NCI-H226 (cell line): ENCODE measurements around the gene WDR11.
A peak's percentile ranks its signal among the peaks of the same experiment; 100 is the strongest.

Experiments
- DNase-seq: peaks from one replicate; pipeline ENCODE4 v3.0.0-alpha.2; 2015

The WDR11 gene

GRCh38 chr10:120945182-120945581 is 94.0 kb downstream of the WDR11 start:
- no peak for DNase-seq

- peak; percentile 47 for DNase-seq
Measured at GRCh38 chr10:120945801-120946302, 94.7 kb downstream of the WDR11 start.

DNA sequence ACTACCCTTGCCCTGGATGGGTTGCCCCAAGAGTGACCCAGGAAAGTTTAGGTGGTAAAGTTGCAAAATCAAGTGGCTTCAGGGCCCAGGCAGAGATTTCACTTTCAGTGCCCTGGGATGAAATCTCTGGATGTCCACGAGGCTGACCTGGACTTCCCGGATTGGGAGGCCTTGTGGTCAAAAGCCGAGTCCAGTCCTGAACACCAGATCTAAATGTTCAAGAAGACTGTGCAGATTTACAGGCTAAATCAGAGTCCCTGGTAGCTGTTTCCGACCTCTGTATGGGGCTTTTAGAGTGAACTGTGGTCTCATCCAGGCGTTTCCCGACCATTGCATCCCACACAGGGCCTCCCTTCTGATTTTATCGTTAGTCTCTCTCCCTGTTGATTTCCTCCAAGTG is 95.3 kb downstream of the WDR11 start:
- DNase-seq, result no peak

DNA sequence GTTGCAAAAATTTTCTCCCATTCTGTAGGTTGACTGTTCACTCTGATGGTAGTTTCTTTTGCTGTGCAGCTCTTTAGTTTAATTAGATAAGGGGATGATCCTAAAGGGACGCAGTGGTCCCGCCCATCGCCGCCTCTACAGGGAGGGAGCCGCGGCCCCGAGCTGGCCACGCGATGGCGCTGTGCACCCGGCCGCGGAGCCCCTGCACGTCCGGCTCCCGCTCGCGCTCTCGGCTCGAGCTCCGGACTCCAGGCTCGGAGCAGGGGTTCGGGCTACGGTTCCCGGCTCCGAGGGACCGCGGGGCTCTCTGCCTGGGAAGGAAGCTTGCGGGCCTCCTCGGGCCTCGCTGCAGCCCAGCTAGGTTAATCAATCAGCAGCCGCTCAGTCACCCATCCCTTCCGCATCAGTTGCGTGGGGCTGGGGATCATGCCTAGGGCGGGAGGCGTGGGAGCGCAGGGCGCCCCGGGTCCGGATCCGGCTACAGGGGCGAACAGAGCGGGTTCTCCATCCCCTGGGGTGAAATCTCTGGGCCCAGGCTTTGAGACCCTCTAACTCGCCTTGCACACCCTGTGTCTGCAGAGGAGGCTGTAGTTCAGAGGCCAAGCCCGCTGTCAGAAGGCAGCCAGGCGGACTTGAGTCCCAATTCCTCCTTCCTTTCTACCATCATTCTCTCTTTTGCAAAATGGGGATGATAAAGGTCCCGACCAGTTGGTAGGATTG is 97.9 kb downstream of the WDR11 start:
- DNase-seq, result no peak

DNA sequence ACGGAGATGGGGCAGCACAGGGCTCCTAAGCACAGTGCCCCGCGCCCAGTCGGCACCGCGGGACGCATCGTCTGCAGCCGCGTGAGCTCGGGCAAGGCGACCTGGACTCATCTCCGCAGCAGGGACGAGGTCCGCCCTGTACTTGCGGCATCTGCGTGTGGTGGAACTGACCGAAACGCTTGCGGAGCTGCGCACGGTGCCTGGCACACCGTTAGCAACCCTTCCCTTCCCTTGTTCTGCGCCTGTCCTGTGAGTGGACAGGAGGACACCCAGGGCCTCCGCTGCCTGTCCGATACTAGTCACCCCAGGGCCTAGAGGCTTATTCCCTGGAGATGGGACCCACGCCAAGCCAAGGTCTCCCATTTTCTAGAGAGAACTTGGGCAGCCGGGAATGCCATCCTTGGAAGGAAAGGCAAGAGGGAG is 98.5 kb downstream of the WDR11 start:
- no peak for DNase-seq

GRCh38 chr10:120950051-120950561 is 98.9 kb downstream of the WDR11 start:
- no peak for DNase-seq

DNA sequence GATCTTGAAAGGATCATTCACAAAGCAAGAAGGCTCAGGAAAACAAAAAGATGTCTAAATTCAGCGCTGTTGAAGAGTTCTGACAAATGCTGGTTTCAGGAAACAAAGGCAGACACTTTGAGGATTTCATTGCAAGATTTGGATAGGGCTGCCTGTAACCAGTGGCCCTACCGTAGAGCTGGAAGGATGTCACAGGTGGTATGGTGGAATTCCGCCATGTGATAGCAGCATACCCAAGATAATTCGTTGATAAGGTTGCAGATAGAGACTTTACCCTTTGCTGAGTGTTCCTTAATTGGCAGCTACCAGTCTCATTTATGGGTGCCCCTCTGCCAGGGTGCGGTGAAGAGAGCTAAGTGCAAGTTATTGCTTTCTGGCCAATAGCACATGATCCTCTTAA is 100.1 kb downstream of the WDR11 start:
- no peak for DNase-seq

DNA sequence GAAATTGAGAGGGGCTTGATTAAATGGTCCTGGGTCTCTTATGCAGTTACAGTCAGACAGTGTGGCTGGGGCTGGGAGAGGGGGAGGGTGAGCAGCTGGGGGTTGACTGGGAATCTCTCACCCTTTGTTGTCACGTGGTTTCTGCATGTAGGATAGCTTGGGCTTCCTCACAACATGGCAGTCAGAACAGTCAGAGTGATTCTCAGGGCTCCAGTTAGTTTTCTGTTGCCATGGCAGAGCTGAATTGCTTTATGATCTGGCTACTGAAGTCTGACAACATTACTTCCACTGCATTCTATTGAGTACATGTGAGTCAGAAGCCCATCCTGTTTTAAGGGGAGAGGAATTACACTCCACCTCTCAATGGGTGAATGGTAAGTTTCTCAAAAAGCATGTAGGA is 102.7 kb downstream of the WDR11 start:
- DNase-seq, result no peak
